NCI-H1930 (cell line): ENCODE results near the gene RFNG.

Source experiments
- DNase-seq, 2 experiments: peaks; one replicate each; lab custom pipeline; 2025; lab: John Stamatoyannopoulos, UW

RFNG gene

DNA sequence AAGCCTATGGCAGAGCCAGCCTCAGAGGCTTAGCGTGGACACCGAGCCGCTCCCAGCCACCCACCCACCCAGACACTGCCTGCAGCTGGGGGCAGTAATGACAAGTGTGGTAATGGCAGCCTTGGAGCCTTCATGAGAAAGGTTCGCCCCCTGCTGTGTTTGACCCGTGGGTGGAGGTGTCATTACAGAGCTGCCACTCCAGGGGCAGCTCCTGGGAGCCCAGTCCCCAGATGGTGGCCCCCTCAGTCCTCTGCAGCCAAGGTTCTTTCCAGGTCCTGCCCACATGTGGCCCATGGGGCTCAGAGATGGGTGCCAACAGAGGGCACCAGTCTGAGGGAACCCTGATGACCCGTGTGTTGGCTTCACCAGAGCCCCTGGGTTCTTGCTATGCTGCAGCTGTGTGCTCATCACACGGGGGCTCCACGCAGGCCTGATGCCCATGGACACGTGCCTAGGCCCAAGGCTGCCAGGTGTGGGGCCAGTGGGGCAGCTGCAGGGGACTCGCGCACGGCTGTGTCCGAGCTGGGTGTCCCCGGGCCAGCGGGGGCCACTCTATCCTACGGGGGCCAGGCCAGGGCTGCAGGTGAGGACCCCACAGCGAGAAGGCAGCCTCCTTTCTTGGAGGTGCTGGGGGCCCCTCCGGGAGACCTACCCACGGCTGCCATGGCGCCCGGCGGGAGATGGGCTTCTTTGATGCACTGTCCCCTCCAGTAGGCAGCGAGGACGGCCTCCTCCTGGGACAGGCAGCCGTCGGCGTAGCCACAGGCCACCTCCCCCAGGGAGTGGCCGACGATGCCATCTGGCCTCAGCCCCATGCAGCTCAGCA is 38.3 kb upstream of the RFNG start:
- no peak for DNase-seq

DNA sequence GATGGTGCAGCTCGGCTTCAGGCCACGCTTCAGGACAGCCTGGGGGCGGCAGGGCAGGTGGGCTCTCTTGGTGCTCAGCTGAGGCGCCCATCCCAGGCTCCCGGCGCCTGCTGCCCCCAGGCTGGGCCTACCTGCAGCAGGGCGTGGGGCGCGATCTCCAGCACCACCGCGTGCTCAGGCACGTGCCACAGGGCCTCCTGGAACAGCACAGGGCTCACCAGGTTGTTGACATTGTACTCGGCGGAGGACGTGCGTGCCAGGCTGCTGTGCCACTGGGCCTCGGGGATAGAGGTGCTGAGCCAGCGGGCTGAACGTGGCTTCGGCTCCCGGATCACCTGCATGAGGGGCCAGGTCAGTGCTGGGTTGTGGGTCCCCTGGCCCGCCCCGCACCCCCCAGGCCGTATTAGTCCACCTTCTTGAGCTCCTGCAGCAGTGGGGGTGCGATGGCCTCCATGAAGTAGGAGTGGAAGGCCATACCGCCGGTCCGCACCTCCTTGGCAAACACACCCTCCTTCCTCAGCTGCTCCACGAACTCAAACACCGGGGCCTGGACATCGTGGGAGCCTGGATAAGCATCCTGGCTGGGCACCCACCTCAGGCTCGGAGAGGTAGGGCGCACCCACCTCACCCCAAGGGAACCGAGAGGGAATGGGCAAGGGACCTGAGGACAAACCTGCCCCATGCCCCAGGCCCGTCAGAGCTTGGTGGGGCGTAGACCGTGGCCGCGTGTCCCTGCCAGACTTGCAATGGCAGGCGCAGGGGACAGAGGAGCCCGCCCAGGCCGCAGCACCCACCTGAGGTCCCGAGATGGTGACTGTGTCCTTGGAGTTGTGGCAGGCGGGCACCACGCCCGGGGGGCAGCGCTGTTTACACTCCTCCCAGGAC is 37.5 kb upstream of the RFNG start:
- no peak for DNase-seq

DNA sequence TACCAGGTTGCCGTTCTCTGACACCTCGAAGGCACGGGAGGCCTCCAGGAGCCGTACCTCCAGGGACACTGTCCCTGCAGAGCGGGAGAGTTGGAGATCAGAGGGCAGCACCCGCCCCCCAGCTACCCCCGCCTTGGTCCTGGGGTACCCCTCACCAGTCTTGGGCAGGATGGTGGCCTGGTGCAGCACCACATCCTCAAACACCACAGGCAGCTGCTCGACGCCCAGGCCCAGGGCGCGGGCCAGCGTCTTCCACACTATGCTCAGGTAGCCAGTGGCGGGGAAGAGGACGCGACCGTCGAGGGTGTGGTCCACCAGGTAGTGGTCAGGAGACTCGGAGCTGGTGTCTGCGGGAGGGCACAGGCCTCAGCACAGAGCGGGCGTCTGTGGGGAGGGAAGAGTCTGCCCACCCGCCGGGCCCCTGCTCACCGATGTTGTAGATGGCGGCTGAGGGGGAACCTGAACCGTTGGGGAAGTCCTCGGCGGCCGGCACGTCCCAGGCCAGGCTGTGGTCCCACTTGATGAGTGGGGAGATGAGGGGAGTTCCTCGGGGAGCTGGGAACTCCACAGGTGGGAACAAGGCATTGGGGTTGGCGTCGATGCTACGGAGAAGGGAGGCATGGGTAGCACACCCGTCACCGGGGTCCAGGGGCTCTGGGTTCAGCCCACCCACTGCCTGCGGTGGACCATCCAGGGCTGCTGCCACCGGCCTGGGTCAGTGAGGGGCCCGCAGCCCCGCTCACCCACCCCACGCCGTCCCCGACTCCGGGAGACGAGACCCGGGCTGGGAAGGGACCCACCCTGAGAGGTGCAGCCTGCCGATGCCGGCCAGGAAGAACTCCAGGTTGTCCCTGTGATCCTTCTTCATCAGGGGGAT is 36.6 kb upstream of the RFNG start:
- no peak for DNase-seq

DNA sequence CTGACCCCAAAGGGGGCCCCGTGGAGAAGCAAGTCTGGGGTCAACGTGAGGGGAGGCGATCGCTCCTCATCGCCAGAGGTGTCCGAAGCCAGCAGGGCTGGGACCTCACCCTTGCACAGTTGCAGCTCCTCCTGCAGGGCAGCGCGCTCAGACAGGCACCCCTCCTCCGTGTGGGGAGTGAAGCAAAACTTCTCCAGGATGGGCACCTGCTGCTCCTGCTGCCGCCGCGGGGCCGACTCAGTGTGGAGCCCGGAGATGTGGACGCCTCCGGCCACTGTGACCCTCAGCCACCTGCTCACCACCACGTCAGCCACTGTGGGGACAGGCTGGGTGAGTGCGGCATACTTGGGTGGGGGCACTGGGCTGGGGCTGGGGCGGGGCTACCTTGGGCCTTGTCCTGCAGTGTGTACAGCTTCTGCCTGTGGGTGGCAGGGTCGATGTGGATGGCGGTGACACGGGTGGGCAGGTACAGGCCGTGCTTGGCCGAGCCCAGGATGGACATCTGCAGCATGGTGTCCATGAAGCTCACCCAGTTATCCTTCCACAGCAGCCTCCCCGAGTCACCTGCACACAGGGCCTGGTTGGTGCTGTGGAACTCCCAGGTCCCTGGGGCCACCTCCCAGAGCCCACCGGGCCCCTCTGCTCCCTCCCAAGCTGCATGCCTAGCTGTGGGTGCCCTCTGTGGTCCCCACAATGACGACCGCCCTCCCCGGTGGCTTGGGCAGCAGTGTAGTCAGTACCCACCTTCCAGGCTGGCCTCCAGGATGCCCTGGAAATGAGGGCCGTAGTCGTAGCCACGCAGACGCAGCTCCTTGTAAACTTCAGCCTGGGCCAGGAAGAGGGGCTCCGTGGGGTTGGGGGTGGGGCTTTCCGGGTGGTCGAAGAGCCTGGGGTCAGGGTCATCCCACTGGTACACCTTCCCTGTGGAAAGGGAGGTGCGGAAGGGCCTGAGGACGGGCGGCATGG is 35.6 kb upstream of the RFNG start:
- no peak for DNase-seq

DNA sequence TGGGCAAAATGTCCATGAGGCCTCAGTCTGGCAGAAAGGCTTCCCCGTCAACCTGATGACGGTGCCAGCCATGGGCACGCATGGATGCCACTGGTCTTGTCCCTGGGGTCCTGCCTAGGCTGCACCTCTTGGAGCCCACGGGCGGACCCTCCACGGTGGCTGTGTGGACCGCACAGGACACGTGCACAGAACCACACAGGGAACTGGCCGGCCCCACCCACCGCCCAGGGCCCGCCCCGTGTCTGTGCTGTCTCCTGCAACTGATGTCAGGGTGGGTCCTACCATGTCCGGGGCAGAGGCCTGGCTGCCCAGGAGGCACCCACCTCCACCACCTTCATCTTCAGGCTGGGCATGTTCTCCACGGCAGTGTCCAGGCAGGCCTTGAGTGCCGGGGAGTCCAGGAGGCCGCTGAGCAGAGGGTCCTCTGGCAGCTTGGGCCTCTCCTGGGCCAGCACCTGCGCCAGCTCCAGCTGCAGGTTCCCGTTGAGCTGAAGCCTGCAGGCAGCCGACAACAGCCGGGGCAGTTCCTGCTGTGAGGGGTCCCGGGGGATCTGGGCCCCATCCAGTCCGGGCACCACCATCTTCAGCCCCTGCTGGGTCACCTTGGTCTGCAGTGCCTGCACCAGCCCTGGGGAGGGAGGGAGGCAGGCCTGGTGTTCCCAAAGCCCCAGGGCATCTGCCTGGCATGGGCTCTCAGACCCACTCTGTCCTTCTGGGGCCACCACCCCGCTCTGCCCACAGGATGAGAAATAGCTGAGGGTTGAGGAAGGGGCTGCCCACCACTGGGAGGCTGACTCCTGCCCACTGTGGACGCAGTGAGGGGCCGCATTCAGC is 34.5 kb upstream of the RFNG start:
- no peak for DNase-seq

DNA sequence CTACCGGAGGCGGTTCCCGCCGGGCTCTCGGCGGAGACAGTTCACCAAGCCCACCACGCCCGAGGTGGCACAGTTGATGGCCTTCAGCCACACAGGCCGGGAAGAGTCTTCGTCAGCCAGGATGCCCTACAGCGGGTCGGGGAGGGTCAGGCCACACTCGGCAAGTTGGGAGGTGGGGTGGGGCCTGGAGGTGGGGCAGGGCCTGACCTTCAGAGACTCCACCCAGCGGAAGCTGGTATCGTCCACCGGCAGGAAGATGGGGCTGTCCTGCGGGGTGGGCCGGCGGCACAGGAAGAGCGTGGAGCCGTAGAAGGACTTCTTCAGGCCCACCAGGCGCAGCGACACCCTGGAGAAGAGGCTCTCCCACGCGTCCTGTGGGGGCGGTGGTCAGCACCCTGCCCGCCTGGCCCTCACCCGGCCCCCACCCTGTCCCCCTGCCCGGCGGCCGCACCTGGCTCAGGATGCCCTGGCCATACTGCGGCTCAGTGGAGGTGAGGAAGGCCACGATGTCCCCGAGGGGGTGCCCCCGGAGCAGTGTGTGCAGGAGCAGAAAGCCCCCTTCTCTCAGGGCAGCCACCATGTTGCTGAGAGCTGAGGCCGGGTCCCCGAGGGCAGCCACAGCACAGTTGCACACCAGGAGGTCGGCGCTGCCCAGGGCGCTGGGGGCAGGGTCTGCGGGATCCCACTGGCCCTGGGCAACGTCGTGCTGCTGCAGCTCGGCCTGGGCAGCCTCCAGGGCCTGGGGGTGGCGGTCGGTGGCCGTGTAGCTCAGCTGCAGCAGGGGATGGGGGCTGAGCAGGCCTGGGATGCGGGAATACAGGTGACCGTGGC is 33.6 kb upstream of the RFNG start:
- DNase-seq = no peak

DNA sequence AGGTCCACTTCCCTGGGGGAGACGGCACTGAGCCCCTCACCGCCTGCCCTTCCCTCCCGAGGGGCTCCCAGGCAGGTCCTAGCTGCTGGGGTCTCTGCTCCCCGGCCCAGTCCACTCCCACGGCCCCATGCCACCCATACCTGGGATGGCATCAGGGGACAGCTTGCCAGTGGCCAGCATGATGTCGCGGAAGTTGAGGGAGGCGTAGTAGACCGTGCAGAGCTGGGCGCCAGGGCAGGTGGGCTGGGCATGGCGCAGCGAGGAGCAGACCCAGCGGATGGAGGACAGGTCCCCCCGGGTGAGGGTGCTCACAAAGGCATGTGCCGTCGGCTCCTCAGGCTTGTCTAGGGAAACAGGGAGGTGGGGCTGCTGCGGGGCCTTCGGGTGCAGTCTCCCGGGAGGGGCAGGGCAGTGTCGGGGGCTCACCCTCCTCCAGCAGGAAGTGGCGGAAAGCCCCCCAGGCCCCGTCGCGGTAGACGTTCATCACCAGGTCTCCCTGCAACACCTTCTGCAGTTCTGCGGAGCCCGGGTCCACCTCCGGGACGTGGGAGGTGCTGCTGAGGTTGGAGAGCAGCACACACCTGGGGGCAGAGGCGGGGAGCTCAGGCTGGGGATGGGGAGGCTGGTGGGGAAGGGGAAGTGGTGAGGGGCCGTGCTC is 32.9 kb upstream of the RFNG start:
- DNase-seq = no peak

DNA sequence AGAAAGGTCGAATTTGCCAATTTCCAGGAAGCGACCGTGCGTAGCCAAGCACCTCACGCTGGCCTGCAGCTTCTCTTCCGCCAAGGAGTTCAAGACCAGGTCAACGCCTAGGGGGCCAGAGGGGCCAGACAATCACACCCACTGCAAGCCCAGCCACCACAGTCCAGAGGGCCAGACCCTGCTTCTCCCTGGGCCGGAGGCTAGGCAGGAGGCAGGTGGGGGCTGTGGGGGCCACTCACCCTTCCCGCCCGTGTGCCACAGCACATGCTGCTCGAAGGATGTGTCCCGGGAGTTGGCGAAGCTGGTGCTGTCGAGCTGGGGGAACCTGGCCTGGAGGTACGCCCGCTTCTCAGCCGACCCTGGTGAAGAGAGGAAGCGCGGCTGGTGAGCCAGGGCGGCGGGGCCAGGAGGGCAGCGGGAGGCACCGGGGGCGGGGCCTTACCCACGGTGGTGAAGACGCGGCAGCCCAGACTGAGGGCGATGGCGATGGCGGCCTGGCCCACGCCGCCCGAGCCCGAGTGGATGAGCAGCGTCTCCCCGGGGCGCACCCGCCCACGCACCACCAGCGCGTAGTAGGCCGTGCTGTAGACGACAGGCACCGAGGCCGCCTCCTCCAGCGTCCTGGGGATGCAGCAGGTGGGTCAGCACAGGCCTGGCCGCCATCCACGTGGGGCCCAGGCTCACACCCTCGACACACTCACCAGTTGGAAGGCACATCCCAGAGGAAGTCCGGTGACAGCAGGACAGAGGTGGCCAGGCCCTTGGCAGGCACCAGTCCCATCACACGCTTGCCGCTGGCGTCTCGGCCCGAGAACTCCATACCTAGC is 32.1 kb upstream of the RFNG start:
- DNase-seq = no peak

DNA sequence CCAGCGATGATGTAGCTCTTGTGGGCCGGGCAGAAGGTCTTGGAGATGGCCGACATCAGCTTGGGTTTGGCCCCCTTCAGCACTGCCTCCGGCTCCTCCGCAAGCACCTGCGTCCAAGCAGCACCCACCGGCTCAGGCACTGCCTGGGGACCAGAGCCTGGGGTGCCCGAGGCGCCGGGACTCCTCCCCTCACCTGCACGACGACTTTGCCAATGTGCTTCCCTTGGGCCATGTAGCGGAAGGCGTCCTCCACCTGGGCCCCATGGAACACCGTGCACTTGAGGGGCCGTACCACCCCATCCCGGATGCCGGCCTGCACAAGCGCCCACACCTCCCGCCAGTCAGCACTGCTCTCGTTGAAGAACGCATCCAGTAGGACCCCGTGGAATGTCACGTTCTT is 31.4 kb upstream of the RFNG start:
- DNase-seq = no peak

DNA sequence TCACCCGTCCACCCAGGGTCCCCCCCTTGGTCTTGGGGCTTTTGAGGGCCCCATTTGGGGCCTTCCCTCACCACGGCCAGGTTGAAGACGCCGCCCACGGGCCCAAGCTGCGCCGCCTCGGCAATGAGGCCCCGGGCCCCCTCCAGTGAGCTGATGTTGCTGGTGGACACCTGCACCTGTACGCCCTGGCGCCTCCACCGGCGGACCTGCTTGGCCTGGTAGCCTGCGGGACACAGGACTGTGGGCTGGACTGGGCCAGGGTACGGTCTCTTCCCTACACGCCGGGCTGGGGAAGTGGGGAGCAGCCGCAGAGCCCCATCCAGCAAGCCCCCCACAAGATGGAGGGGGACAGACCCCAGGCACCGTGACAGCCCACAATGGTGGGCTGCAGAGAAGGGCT is 30.8 kb upstream of the RFNG start:
- DNase-seq = no peak

DNA sequence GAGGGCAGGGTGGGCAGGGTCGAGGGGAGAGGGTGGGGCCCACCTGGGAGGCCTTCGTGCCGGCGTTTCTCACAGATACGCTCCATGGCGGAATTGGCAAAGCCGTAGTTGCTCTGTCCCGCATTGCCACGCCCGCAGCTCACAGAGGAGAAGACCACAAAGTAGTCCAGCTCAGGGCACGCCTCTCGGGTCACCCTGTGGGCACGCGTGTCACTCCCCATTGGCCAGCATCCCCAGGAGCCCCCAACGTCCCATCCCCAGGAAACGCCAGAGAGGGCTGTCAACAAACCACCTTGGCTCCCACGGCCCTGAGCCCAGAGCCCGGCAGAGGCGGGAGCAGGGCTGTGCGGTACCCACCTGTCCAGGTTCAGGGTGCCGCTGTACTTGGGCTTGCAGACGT is 30.4 kb upstream of the RFNG start:
- DNase-seq = no peak

DNA sequence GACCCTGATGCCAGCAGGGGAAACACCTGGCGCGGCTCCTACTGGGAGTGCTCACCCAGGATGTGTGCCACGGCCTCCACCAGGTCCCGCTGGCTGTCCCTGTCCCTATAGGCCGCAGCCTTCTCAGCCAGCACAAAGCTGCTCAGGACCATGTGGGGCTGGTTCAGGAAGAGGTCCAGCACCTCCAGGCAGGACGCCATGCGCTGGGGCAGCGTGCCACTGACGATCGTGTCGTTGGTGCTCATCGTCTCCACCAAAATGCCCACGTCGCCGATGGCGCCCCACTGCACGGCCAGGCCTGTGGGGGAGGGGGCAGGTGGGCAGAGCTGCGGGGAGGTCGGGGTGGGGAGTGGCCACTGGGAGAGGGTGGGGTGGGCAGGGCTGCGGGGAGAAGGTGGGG is 29.9 kb upstream of the RFNG start:
- no peak for DNase-seq

DNA sequence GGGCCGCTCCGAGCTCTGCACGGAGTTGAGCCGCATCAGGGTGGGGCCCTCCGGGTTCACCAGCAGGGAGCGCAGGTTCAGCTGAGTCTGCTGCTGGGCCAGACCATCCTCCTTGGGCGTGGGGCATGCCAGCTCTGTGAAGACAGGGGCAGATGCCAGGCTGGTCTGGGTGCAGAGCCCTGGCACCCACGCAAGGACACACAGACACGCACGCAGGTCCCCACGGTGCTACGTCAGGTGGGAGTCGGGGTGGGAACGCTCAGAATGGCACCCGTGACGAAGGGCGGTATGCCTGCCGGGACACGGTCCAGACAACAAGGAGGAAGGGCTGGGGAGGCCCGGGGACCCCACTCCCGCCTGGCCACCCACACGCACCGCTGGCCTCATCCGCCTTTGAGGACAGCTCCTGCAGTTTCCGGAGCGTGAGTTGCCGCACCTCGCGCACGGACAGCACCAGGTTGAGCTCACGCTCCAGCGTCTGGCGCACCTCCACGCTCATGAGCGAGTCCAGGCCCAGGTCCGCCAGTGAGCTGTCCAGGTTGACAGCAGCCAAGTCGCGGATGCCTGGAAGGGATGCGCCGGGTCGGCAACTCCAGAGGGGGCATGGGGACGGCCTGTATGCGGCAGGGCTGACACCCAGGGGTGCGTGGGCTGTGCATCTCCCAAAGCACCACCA is 29.3 kb upstream of the RFNG start:
- no peak for DNase-seq

DNA sequence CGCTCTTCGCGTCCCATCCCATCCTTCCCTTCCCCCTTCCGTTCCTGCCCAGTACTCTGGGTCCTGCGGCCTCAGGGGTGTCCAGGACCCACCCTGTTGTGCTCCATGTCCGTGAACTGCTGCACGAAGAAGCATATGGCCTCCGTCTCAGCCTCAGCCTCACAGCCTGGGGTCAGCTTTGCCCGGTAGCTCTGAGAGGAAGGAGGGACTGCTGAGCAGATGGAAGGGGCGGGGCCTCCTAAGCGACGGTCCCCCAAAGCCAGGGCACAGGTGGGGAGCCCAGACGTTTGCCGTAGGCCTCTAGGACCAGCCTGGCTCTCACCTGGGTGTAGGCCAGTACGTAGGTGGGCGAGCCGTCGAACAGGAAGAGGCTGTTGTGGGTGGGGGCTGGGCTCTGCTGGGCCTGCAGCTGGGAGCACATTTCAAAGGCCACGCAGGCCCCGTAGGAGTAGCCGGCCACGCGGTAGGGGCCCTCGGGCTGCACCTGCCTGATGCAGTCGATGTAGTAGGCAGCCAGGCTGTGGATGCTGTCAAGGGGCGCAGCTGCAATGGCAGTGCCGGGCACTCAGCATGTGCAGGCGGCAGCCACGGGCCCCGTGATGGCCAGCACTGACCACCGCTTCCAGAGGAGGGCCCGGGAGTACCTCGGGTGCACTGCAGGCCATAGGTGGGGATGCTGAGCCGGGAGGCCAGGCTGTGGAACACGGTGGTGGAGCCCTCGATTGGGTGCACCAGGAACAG is 28.6 kb upstream of the RFNG start:
- no peak for DNase-seq

DNA sequence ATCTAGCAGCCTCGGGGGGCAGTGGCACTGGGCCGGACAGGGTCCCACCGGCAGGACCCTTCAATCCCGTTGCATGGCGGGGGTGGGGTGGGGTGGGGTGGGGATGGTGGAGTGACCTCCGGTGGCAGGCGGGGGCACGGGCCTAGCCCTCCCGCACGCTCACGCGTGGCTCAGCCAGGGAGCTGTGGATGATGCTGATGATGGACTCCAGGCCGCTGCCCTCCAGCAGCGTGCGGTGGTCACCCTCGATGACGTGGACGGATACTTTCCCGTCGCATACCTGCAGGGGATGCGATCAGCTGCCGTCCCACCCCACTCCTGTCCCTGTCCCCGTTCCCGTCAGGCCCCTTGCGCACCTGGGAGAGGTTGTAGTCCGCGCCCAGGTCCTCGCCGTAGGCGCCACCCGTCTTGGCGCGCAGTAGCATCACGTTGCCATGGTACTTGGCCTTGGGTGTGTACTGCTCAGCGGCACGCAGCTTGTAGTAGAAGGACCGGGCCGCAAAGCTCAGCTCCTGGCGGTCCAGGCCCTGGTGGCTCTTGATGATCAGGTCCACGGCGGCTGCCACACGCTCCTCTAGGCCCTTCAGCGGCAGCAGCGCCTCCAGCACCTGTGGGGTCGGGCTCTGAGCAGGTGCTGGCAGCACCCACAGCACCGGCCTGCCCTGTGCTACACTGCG is 27.5 kb upstream of the RFNG start:
- DNase-seq = no peak

DNA sequence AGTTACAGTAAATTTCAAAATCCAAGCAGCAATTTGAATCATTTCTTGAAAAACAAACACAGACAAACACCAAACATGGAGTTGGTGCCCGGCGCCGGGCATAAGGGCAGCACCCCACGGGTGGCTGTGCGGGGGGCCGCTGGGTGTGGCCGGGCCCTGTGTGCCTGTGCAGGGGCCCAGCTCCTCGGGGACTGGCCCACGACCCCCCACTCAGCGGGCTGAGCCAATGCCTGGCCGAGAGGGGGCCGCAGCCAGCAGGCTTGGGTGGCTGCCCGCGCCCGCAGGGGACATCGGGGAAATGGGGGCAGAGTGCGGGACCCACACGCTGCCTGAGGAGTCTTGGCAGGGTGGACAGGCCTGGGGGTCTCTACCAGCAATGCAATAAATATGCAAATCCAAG is 26.8 kb upstream of the RFNG start:
- no peak for DNase-seq
